Right kidney (tissue), 9 donors: ENCODE results near the gene SEPTIN12.

Experiments
- DNase-seq: peaks from one replicate; pipeline ENCODE4 v3.0.0-alpha.2; 2016
- long read RNA-seq, 8 donors: transcript quantifications; one replicate each; lab custom pipeline, GENCODE V29; 2026

The SEPTIN12 gene
- long read RNA-seq, donor 1: 0 reads
- long read RNA-seq, donor 2: 0 reads
- long read RNA-seq, donor 3: 0 reads
- long read RNA-seq, donor 4: 0 reads
- long read RNA-seq, donor 5: 0 reads
- long read RNA-seq, donor 6: 0 reads
- long read RNA-seq, donor 7: 0 reads
- long read RNA-seq, donor 8: 0 reads

- no peak for DNase-seq
These were observed at the start of gene SEPTIN12 for GRCh38 chr16:4787627-4788482. Gene SEPTIN12, minus strand, starts transcription at chr16:4788345. Its CDS starts 700 bp downstream, at chr16:4787645.

GRCh38 chr16:4836727-4837126 is 48.6 kb upstream of the SEPTIN12 start:
- DNase-seq: no peak

GRCh38 chr16:4833584-4833983 is 45.4 kb upstream of the SEPTIN12 start:
- no peak for DNase-seq

- no peak for DNase-seq
These were observed 44.7 kb upstream of the SEPTIN12 start for GRCh38 chr16:4832698-4833343.

GRCh38 chr16:4831616-4832015 is 43.5 kb upstream of the SEPTIN12 start:
- no peak for DNase-seq

- DNase-seq: no peak
These were observed 42.3 kb upstream of the SEPTIN12 start for GRCh38 chr16:4830408-4830807.

GRCh38 chr16:4828567-4829321 is 40.6 kb upstream of the SEPTIN12 start:
- no peak for DNase-seq

- DNase-seq: no peak
These were observed 38.8 kb upstream of the SEPTIN12 start for GRCh38 chr16:4826980-4827379.

- no peak for DNase-seq
These were observed 38.4 kb upstream of the SEPTIN12 start for GRCh38 chr16:4826526-4826925.

GRCh38 chr16:4825196-4825595 is 37.1 kb upstream of the SEPTIN12 start:
- no peak for DNase-seq

GRCh38 chr16:4820652-4821051 is 32.5 kb upstream of the SEPTIN12 start:
- DNase-seq: no peak

GRCh38 chr16:4814542-4815173 is 26.5 kb upstream of the SEPTIN12 start:
- DNase-seq: no peak

GRCh38 chr16:4814046-4814445 is 25.9 kb upstream of the SEPTIN12 start:
- no peak for DNase-seq

- no peak for DNase-seq
These were observed 25.3 kb upstream of the SEPTIN12 start for GRCh38 chr16:4813251-4814003.

GRCh38 chr16:4811773-4812172 is 23.6 kb upstream of the SEPTIN12 start:
- DNase-seq: no peak

- no peak for DNase-seq
These were observed 23.1 kb upstream of the SEPTIN12 start for GRCh38 chr16:4811242-4811641.

- no peak for DNase-seq
These were observed 18.1 kb upstream of the SEPTIN12 start for GRCh38 chr16:4806280-4806679.

- no peak for DNase-seq
These were observed 17.1 kb upstream of the SEPTIN12 start for GRCh38 chr16:4805231-4805630.

GRCh38 chr16:4803898-4804762 is 16.0 kb upstream of the SEPTIN12 start:
- DNase-seq: no peak

- no peak for DNase-seq
These were observed 15.3 kb upstream of the SEPTIN12 start for GRCh38 chr16:4803401-4803844.
